ENCODE results near the gene HOXB4.

Gene HOXB4

DNA sequence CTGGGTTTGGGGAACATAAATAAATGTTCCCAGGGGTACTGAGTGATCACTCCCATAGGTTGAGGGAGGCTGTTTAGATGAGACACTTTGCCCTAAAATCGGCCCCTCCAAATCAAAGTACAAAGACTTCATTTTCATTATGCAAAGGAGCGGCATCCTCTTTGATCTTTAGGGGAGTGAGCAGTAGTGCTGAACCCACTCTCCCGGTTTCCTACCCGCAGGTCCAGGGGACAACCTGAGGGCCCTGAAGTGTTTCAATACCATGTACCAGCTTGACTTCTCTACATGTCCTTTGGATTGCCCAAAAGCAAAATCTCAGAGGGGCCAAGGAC lies 23.0 kb upstream of the HOXB4 start:
- no peak for DNase-seq

DNA sequence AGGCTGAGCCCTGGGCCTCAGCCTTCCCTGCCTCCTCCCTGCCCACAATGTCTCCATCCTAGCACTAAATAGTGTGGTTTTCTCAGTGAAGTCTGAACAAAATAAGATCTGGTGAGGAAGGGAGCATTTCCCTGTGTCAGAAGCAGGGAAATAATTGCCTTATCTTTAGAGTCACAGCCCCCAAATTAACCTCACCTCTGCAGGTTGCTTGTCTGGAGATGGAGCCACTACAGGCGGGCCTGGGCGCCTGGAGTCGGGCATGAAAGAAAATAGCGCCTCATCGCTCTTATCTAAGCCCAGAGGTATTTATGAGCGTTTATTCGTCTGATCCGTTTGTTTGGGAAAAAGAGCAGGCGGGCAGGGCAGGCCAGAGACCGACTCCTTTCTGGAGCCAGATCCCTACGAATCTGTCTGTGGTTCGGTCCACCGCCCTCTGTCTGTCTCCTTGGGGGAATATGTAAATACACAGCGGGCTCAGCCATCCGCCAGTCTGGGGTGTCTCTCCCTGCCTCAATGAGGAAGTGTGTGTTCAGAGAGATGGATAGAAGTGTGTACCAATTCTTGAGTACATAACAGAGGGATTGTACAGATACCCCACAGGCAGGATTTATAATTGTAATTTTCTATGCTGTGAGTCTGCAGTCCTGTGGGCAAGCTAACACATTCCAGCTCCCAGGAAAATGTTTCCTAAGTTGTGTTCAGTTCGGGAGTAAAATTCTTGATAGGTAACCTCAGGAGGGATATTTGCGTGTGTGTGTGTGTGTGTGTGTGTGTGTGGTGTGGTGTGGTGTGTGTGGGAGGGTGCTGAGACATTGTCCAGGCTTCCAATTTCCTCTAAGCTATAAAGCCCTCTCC lies 22.3 kb upstream of the HOXB4 start:
- no peak for DNase-seq

DNA sequence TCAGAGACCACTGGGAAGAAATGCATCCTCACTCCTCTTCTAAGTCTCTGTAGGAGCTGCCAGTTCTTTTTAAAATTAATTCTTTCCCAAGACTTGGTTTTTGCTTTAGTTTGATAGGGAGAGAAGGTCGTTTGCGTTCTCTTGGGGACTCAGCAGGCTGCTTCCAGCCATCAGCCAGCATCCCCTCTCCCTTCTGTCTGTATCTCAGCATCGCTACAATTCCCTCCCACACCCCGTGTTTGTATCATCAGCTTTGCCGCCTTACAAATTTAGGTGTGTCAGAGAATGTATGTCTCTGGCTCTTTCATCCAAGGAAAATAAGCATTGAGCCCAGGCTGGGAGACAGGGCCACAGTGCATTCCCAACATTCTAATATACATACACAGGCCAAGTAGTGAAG lies 21.2 kb upstream of the HOXB4 start:
- DNase-seq: no peak

DNA sequence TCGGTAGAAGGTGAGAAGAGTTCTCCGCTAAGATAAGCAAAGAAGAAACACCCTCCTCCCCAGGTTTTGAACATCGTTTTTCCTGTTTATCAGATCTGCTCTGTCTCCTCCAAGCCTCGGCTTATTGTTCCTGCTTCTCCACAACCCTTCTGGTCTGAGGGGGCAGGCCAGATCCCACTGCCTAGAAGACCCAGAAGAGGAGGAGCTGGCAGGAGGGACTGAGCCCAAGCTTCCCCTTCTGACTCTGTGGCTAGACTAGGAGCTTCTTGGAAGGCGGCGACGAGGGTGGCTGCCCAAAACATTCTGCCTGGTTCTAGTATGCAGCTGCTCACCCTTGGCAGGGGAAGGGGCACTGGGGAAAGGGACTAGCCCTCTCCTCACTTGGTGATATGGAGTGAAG lies 20.6 kb upstream of the HOXB4 start:
- no peak for DNase-seq

DNA sequence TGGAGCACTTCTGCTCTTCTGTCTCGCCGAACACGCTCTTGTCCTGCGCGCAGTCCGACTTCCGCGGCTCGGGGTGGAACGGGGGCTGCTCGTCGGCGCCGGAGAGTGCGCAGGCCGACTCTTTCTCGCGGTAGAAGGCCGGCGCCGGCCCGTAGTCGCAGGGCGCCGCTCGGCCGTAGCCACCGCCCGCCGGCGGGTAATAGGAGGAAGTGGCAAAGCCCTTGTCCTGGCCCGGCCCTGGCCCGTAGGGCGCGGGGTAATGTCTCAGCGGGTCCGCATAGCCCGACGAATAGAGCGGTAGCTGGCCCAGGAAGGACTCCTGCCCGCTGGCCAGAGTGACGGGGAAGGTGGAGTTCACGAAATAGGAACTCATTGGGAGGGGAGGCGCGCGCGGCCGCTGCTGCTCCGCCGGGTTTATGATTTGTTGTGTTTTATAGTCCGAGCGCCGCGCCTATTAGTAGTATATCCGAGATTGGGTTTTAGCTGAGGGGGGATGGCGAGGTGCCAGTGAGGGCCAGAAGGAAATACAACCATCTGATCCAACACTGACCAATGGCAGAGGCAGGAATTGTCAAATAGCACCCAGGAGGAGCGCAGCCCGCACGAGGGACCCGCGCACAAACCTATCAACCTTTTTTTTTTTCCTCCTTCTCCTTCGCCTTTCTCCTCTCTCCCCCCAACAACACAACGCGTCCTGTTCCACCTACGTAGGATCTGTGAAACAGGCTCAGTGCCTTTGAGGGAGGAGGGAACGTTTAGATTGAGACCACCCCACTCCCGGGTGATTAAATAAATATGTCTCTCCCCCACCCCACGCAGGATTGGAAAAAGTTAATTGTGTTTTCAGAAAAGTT lies 19.9 kb upstream of the HOXB4 start:
- no peak for DNase-seq

DNA sequence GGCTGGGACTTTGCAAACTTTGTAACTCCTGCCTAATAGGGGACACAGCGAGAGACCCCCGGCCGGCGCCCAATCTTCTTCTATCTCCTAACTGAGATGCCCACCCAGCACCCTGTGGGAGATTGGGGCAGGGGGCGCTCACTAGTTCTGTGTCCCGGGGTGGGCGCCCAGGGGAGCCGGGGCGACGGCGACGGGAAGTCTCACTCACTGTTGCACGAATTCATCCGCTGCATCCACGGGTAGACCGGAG lies 19.3 kb upstream of the HOXB4 start:
- peak; percentile 40 for DNase-seq

DNA sequence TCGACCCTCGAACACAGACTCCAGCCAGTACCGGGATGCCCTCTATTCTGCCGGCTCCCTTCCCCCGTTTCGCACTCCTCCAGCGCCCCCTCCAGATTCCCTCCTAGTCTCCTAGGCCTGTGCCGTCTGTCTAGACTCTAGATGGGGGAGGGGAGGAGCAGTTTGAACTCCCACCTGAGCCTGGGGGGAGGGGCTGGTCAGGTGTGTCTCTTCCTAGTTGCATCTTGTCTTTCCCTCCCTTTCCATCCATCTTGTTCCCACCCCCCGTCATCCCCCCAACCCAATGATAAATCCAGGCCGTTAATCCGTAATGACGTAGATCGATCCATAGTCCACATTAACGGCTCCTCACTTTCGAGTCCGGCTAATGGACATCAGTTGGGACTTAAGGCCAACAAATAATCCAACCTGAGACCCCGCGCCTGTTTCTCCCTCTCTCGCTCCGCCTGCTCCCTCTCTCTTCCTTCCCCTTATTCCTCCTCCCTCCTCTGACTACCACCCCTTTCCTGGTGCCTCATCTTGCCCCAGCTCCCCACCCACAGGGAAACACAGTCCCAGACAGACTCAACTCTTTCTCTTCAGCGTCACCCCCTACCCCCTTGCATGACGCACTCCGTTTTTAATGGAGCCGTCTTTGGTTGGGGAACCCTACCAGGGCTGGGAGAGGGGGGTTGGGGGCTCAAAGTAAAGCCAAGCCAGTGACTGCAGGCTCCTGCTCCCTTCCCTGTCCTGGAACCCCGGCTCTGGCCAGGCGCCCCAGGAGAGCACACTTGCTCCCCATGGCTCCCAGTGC lies 18.8 kb upstream of the HOXB4 start:
- no peak for DNase-seq

DNA sequence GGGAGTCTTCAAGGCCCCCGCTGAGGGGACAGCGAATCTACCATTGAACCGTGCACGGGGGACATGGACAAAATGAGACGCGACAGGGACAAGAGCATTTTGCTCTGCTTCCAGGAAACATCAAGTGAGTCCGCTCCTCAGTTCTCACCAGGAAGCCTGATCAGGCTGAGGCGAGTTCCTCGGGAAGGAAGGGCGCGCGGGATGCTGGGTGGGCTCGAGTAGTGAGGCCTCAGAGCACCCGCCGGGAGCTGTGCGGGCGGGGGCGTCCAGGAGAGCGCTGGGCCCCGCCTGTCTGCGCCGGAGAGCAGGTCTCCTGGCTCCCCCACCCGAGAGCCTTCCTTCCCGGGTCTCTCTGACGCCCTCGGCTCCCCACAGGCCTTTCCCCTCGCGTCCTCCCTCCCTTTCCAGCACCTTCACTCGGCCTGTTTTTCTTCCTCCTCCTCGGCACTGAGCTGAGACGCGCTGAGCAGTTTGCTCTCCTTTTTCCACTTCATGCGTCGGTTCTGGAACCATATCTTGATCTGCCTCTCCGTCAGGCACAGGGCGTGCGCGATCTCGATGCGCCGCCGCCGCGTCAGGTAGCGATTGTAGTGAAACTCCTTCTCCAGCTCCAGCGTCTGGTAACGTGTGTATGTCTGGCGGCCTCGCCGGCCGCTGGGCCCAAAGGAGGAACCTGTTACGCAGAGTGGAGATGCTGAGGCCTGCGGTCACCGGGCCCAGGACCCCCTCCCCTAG lies 18.0 kb upstream of the HOXB4 start:
- peak; percentile 56 for DNase-seq

DNA sequence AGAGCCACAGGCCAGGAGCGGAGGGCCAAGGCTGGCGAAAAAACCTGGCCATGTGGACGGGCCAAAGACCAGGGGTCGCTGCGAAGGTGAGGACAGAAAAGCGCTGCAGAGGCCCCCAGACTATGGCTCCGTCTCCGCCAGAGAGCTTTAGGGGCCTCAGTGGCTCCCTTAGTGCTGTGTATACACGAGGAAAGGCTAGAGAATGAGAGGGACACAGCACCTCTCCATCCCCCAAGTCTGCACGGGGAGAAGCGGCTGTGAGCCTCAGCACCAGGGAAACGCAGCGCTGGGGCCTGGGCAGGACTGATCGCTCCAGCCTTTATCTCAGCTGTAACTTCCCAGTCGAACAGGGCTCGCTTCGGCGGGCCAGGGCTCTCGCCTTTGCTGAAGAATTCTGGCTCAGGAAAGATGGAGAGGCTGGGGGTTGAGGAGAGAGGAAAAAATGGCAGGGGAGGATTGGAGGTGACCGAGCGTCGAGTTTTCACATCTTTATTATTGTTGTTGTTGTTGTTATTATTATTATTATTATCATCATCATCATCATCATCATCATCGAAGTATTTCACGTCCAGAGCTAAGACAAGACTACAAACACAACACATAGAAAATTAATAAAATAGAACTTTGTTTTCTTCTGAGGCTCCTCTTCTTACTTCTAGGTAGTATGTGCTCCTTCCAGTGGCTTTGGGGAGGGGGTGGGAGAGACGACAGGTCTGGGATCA lies 17.3 kb upstream of the HOXB4 start:
- DNase-seq: no peak

DNA sequence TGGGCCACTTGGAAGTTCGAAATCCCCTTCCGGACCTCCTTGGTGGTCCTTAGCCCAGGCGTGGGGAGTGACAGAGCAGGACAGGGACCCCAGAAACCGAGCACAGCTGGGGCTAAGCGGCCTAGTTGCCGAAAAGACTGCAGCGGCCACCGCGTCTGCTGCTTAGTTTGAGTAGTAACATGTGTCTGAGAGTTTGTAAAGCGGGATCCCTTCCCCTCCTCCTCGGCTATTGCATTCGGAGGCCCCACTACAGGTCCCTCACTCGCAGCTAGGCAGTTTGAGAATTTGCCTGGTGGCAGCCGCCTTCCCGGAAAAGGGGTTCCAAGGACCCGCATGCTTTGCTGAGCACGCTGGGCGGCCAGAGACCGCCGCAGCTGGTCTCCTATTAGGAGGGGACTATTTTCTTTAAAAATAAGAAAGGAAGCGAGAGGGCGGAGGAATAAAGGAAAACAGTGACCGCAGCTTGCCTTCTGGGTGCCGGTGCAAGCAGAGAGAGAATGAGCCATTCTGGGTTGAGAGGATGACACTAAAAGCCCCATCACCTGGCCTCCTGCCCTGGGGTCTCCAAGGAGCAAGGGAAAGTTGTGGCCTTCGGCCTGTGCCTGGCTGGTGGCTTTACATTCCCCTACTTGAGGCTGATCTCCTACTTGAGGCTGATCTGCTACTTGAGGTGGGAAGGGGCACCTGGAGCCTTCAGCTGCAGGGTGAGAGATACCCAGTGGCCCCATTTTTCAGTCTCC lies 16.6 kb upstream of the HOXB4 start:
- no peak for DNase-seq

DNA sequence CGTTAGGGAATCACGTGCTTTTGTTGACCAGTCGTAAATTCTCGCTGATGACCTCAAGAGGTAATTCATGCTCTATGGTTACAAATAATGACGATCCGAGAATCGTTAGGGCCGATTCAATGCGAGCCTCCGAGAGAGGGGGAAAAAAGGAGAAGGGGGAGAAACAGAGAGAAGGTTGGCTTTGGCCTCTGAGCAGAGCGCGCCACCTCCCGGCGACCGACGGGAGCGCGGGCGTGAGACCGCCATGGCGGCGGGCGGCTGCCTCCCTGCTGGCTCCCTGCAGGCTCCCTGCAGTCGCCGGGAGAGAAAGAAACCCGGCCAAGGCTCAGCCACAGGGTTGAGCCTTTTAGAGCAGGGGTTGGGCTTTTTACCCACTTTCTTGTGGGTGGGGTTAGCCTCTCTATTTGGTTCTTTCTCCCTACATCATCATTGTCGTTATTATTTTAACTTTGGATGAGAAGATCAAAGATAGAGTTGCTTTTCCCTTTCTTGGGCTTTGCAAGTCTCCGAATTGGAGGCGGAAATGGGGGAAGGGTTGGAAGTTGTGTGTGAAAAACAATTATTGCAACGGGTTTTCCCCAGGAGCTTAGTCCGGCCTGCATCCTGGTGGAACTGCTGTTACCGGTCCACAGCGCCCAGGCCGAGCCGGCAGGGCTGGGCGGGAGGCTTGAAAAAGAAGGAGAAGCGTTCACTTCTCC lies 15.8 kb upstream of the HOXB4 start:
- DNase-seq: peak; percentile 83

DNA sequence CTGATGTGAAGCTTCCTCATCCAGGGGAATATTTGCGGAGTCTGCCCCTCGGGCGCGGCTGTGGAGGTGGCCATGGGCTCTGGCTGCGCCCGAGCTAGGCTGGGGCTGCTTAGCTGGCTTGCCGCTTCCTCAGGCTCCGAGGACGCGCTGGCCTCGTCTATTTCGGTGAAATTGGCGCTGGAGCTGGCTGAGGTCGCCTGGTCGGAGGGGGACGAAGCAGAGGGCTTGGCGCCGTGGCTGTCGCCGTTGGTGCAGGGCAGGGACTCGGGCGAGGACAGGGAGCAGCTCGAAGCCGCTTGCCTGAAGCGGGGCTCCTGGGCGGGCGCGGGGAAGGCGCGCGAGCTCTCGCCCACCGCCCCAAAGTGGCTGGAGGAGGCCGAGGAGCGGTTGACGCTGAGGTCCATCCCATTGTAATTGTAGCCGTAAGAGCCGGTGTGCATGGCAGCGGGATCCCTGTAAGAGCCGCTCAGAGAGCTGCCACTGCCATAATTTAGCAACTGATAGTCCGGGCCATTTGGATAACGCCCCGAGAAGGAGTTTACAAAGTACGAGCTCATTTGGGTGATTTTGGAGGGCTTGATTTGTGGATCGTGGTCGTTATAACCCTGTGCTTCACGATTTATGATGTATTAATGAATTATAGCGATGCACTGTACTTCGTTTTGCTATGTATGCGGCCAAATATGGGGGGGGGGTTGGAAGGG lies 15.1 kb upstream of the HOXB4 start, which contains the start of gene HOXB5:
TSS of gene HOXB5 (minus strand) at position 654 of the 704 bp plus-strand sequence. CDS start at position 557, 97 bp downstream.
- no peak for DNase-seq

DNA sequence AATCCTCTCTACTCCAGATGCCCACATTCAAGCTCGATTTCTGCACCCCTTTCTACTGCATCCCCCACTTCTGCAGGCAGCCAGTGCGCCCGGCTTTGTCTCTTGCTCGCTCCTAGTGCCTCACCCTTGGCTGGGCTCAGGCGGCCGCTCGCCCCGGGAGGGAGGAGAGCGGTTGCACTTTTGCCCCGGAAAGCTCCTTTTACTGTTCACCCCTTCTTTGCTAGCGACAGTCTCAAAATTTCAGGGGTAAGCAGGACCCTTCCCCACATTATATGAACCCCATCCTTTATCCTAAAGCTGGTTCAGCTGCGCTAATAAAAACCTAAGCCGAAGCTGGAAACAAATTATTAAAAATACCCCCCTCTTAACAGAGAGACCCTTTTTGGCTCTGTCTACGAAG lies 14.4 kb upstream of the HOXB4 start:
- no peak for DNase-seq

DNA sequence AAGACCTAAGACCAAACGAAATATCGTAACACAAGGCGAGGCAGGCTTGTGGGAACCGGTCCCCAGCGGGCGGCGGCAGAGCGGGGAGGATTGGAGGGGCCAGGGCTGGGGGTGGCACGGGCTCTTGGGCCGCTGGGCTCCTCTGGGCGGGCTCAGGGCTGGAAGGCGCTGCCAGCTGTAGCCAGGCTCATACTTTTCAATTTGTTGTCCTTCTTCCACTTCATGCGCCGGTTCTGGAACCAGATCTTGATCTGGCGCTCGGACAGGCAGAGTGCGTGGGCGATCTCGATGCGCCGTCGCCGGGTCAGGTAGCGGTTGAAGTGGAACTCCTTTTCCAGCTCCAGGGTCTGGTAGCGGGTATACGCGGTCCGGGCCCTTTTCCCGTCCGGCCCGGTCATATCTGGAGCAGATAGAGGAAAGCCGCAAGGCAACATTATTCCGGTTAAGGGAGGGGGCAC lies 13.9 kb upstream of the HOXB4 start:
- DNase-seq: no peak

DNA sequence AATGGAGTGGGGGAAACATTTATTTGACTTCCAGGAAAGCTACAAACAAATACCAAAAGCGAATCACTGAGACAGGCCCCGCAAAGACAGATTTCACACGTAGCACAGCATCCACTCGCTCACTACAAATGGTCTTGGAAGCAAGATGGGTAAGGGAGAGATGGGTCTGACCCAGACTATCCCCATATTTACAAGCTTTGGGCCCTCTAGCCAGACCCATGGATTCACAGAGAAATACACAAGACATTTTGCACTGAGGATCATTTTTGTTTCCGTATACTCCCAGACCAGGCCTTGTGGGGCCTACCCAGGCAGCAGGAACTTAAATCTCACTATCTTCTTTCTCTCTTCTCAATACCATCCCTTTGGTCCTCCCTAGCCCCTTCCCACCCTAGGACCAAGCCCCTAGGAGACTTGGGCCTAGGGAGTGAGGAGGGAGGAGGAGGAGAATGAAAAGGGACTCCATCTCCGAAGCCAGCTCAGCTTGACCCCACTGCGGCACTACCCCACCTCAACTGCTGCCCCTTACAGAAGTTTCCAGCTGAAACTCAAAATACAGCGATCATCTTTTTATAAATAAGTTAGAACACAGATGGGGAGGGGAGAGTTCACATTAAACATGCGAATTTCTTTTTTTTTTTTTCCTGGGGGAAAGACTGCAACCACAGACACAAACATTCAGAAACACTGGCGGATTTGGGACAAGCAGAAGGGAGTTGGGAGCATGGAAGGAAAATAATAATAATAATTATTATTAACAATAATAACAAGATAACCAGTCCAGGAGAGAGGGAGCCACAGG lies 13.3 kb upstream of the HOXB4 start:
- DNase-seq: no peak

DNA sequence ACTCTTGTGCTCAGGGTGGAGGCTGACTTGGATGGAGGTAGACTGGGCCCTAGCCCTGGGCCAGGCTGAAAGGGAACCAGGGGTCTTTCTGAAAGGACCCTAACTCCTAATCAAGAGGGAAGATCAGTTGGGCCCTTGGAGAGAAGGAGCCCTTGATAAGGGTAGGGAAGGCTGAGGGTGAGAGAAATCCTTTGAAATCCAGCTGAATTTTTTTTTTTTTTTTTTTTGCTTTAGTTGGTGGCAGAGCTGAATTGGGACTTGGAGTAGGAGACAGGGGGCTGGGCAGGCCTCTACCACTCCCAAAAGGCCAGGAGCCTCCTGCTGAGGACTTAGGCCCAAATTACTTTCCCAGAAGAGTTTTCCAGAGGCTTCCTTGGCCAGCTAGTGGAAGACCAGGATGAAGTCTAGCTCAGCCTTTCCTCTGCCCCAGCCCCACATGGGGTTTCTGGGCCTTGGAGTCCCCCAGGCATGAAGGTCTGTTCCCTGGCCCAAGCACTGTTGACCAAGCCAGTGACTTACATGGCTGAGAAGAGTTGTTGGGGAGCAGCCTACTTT lies 12.5 kb upstream of the HOXB4 start:
- no peak for DNase-seq

DNA sequence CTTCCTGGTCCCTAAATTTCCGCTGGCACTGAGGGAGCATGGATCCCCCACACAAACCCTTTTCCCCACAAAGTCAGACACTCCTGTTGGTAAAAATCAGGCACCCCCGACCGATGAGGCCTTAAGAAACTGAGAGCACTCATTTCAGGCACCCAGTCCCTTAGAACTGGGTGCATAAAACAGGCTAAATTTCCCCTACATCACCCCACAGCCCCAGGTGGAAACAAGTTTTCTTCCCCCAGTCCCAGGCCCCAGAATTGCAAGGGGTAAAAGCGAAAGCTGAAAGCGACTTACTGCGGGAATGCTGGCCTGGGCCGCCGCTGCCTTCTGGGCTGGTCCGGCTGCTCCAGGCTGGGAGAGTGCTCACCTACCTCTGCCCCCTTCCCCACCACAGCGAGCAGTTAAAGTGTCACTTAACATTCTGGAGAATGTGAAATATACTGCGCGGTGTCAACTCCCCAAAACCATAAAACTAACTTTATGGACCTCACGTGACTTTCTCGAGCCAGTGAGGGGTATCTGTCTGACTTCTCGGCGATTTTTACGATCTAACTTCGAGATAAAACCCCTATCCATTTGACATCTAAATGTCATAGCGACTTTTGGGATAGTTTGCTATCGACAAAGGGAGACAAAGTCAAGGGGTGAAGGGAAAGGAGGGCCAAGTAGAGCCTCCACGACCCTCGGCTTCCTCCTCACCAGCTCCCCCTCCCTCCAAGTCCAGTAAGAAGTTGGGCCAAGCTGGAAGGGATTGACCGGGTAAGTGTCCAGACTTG lies 11.9 kb upstream of the HOXB4 start, which contains the start of gene HOXB3:
TSS of gene HOXB3 (minus strand) at position 411 of the 776 bp plus-strand sequence. CDS start 37,767 bp downstream, outside the sequence.
- DNase-seq: no peak
